Stimulated activated CD4-positive, alpha-beta T cell treated with anti-CD3 and anti-CD28 coated beads, Interleukin-15, amount 100 ng/mL, for 1 hour (primary cell): ENCODE data around the gene TRMT10B.
"Not testable (repeated sequence)": the region's sequence is repeated elsewhere in the genome, so short reads cannot be mapped to it uniquely, and the experiment has no call there.

Experiments used
- DNase-seq, 2 donors: peaks; one replicate each; pipeline ENCODE4 v3.0.0-alpha.2; 2020; ENCODE audit warnings: low read depth in 1 of 2, low spot score in 1 of 2

TRMT10B gene

GRCh38 chr9:37798677-37799076 lies 45.1 kb downstream of the TRMT10B start:
- no peak for DNase-seq

DNA sequence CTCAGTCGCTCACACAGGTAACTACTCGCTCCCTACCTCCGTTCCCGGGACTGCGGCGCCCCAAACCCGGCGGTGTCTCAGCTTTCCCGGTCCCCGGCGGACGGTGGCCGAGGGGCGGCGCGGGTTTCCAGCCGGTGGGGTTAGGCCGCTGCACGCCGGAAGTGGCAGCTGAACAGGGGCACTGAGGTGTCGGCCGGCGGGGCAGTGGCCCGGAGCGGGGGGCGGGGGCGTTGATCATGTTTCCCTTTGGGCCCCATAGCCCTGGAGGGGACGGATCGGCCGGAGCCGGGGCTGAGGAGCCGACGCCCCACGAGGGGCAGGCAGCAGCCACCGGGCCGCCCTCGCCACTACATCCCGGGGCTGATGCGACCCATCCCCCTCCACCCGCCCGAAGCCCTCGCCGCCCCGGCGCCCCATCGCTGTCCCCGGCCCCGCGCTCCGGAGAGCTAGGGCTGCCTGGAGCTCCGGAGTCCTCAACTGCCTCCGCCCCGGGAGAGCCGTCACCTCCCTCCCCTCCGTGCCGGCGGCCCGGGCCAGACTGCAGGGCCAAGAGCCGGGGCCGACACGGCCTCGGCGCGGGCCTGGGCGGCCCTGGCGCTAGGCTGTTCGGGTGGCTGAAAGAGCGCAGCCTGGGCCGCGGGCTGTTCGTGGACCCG lies 47.2 kb downstream of the TRMT10B start, which contains the start of gene DCAF10:
DCAF10 (plus strand) TSS at position 167 of the 656 bp plus-strand sequence; CDS start at position 237, 70 bp downstream.
- peak; percentile 81 to 91 for DNase-seq

GRCh38 chr9:37801287-37801850 lies 47.8 kb downstream of the TRMT10B start:
- DNase-seq, result peak; percentile 9 to 23

GRCh38 chr9:37801959-37802711 lies 48.5 kb downstream of the TRMT10B start:
- no peak for DNase-seq

GRCh38 chr9:37806271-37806670 lies 52.7 kb downstream of the TRMT10B start:
- no peak for DNase-seq

DNA sequence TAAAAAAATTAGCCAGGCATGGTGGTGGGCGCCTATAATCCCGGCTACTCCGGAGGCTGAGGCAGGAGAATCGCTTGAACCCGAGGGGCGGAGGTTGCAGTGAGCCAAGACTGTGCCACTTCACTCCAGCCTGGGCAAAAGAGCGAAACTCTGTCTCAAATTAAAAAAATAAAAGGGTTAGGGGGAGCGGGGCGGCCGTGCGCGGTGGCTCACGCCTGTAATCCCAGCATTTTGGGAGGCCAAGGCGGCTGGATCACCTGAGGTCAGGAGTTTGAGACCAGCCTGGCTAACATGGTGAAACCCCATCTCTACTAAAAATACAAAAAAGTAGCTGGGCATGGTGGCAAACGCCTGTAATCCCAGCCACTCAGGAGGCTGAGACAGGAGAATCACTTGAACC lies 56.1 kb downstream of the TRMT10B start:
- not testable (repeated sequence) for DNase-seq

GRCh38 chr9:37811906-37812476 lies 58.4 kb downstream of the TRMT10B start:
- DNase-seq, result no peak

- DNase-seq, result no peak
Observed at GRCh38 chr9:37812773-37813379, 59.3 kb downstream of the TRMT10B start.

DNA sequence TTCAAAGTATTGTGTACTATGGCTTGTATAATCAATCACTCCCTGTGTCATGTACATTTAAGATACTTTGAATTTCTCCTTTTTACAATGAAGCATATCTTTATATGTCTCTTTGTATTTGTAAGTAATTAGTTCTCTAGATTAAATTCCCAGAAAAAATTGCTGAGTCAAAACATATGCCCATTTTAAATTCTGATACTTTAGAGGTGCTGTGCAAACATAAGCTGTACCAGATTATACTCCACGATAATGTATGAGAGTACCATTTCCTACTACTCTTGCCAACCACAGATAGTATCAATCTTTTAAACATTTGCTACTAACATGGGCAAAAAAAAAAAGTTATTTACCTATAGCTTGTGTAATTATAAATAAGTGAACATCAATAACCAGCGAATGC lies 65.2 kb downstream of the TRMT10B start:
- DNase-seq, result no peak

- no peak for DNase-seq
Observed at GRCh38 chr9:37820142-37820541, 66.5 kb downstream of the TRMT10B start.

DNA sequence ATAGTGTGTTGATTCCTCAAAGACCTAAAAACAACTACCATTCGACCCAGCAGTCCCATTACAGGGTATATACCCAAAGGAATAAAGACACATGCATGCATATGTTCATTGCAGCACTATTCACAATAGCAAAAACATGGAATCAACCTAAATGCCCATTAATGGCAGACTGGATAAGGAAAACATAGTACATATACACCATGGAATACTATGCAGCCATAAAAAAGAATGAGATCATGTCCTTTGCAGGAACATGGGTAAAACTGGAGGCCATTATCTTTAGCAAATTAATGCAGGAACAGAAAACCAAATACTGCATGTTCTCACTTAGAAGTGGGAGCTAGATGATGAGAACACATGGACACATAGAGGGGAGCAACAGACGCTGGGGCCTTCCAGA lies 71.6 kb downstream of the TRMT10B start:
- not testable (repeated sequence) for DNase-seq

DNA sequence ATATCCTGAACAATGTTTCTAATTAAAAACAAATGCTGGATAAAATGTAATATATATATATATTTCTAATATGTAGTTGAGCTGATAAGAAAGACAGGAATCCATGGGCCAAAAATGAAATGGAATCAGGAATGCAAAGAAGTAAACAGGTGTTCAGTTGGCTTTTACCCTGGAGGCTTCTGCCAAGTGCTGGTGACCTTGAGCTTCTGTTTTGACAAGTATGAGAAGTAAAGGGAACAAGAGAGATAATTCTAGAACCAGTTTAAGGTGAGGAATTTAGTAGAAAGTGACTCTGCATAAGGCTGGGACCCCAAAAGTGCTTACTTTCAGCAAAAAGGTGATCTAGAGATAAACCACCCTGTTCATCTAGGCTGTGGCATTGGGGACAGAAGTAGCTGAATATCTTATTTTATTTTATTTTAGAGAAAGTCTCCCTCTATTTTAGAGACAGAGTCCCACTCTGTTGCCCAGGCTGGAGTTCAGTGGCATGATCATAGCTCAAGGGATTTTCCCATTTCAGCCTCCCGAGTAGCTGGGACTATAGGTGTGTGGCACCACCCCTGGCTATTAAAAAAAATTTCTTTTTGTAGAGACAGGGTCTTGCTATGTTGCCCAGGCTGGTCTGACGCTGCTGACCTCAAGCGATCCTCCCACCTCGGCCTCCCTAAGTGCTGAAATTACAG lies 74.0 kb downstream of the TRMT10B start:
- DNase-seq, result no peak
